Activated naive CD8-positive, alpha-beta T cell treated with anti-CD3 and anti-CD28 coated beads, Interleukin-2, amount 10 ng/mL, durations not matched to agents 7 days and 5 days (primary cell): ENCODE measurements around the gene TNK1. TPM values are rescaled to one million over a fixed set of nuclear protein-coding genes. Genes with fewer than 3 reads are reported as not detected.
"Not testable (repeated sequence)": the region's sequence is repeated elsewhere in the genome, so short reads cannot be mapped to it uniquely, and the experiment has no call there.

Source experiments
- ATAC-seq: fragments of 150-1000 bp; cut with Tn5 transposase; one replicate; pipeline ENCODE4 v1.10.0; 2021; ENCODE audit warnings: low read depth, moderate library complexity
- POLR2A ChIA-PET: fragments of 350-600 bp; sonication (Branson Sonifier 250); formaldehyde crosslinking; loops from one replicate; lab custom pipeline; 2021; ENCODE audit warnings: antibody characterized with exemption; lab: Charles Lee
- DNase-seq: peaks from one replicate; pipeline ENCODE4 v3.0.0; 2021
- H3K27ac Mint-ChIP-seq: one replicate; pipeline ENCODE4 v1.8.0; 2022; ENCODE audit warnings: mild to moderate bottlenecking, mixed read lengths
- H3K27me3 Mint-ChIP-seq: one replicate; pipeline ENCODE4 v1.8.0; 2022; ENCODE audit warnings: mild to moderate bottlenecking, moderate library complexity, mixed read lengths
- H3K36me3 Mint-ChIP-seq: one replicate; pipeline ENCODE4 v1.8.0; 2021; ENCODE audit warnings: mild to moderate bottlenecking, mixed read lengths
- H3K4me1 Mint-ChIP-seq: one replicate; pipeline ENCODE4 v1.8.0; 2021; ENCODE audit warnings: mixed read lengths
- H3K4me3 Mint-ChIP-seq: one replicate; pipeline ENCODE4 v1.8.0; 2022; ENCODE audit warnings: mild to moderate bottlenecking, moderate library complexity, mixed read lengths
- H3K9me3 Mint-ChIP-seq: one replicate; pipeline ENCODE4 v1.8.0; 2021; ENCODE audit warnings: mixed read lengths
- total RNA-seq, 2 experiments: library from RNA; stranded (reverse); gene quantifications; one replicate each; pipeline ENCODE4 v1.2.3, GENCODE V29; 2021

The TNK1 gene
- 1 to 10 TPM; 5.2 to 6.5 TPM for total RNA-seq

DNA sequence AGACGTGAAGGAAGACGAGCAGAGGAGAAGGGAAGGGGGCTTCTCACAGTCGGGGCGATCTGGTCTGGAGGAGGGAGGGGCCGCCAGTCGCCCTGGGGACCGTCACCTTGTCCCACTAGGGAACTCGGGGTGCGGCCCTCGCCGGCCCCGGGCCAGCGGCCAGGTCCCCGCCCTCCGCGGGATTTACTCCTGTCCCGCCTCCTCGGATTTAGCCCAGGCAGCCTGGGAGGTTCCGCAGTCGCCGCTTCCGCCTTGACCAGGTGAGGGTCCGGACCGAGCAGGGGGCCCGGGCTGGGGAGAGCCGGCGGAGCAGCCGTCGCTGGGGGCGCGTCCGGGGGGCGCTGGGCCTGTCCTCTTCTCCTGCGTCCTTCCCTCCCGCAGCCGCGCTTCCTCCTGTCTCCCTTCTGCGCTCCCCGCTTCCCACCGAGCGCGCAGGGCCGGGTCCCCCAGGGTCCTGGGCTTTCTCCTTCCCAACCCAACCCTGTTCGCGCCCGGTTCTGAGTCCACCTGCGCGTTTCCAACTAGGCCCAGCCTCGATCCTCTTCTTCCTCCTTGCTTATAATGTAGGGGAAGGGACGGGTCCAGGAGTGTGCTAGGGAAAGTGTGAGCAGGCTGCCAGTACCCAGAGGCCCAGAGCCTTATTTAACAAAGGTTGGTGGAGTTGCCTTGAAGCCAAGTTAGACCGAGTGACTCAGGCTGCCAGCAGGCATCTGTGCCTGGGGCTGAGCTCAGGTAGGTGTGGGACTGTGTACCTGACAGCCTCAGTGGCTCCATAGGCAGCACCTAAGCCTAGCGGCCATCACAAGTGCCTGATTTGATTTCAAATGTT, at the start of gene TNK1:
TSS of gene TNK1 (plus strand) at position 235 of the 829 bp plus-strand sequence. CDS start 1,838 bp downstream, outside the sequence.
- POLR2A ChIA-PET, result interaction anchor here (1.0 kb wide), 1 partner anchor 56 kb away, joined by 4 read pairs; no protein-coding TSS in a partner anchor
- Mint-ChIP-seq H3K27me3 (peaks cover 37% of the 10 kb centered on the region), H3K4me1 (peaks cover 11% of the 10 kb centered on the region), H3K27ac (no peak within 1 kb of the TSS), H3K36me3 (peaks cover 5% of the 10 kb centered on the region), H3K9me3 (peaks cover 5% of the 10 kb centered on the region), H3K4me3 (no peak within 1 kb of the TSS)
- DNase-seq (no peak), ATAC-seq (no peak)

DNA sequence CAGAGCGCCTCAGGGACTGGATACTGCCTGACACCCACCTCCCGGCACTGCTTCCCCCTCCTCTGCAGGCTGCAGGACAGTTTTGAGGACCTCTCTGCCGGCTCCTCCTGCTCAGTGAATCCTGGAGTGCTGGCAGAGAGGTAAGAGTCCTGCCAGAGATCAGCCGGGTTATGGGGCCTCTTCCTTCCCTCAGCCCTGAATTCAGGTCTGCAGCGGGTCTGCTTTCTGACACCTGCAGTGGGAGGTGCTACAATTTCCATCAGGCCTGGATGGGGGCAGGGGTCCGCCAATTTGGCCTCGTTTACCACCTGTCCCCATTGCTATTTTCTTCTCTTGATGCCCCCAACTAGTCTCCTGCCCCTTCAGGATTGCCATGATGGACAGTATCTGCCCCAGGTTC, 48.8 kb upstream of the TNK1 start:
- H3K27me3 Mint-ChIP-seq, result no peaks in the 10 kb centered on the region
- peak overlapping the region; percentile 91 for H3K27ac Mint-ChIP-seq
- H3K36me3 Mint-ChIP-seq, result peaks cover 7% of the 10 kb centered on the region
- POLR2A ChIA-PET, result no interaction called here
- DNase-seq (no peak), ATAC-seq (no peak)
- peak overlapping the region; percentile 71 for H3K4me3 Mint-ChIP-seq
- peaks cover 36% of the 10 kb centered on the region for H3K4me1 Mint-ChIP-seq
- H3K9me3 Mint-ChIP-seq, result no peaks in the 10 kb centered on the region

DNA sequence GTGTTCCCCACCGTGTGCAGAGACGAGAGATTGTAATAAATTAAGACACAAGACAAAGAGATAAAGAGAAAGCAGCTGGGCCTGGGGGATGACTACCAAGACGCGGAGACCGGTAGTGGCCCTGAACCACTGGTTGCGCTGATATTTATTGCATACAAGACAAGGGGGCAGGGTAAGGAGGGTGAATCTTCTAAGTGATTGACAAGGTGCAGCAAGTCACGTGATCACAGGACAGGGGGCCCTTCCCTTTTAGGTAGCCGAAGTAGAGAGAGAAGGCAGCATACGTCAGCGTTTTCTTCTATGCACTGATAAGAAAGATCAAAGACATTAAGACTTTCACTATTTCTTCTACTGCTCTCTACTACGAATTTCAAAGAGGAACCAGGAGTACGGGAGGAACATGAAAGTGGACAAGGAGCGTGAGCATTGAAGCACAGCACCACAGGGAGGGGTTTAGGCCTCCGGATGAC, 48.3 kb upstream of the TNK1 start:
- peaks cover 40% of the 10 kb centered on the region for H3K4me1 Mint-ChIP-seq
- H3K4me3 Mint-ChIP-seq, result peak overlapping the region; percentile 71
- H3K27me3 Mint-ChIP-seq, ATAC-seq, H3K9me3 Mint-ChIP-seq, POLR2A ChIA-PET: not testable (repeated sequence)
- peak overlapping the region; percentile 91 for H3K27ac Mint-ChIP-seq
- H3K36me3 Mint-ChIP-seq, result peaks cover 12% of the 10 kb centered on the region
- peak; percentile 55 for DNase-seq

DNA sequence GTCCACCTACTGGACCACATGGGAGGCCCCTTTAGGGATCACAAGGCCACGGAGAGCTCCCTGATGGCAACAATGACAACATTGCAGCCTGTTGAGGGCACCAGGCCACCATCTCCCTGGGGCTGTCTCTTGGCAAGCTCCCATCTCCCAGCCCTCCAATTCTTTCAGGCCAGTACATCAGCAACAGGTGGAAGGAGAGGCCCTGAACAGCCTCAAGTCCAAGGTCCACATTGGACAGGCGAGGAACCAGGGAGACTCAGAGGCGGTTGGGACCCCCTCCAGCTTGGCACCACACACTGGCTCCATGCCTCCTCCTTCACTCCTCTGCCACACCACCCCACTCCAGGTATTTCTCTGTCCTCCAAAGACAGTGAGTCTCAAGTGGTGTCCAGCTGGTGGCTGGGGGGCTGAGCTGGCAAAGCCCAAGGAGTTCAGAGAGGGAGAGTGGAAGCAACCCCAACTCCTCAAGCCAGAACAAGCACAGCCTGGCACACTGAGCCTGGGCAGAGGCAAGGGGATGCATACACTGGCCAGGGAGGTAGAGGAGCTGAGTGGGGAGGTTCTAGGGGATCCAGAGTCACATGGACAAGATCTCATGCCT, 45.9 kb upstream of the TNK1 start:
- H3K4me1 Mint-ChIP-seq, result peaks cover 40% of the 10 kb centered on the region
- peak overlapping the region; percentile 96 for H3K27ac Mint-ChIP-seq
- POLR2A ChIA-PET, result interaction anchor here (1.1 to 5.9 kb wide), 10 partner anchors 7 to 352 kb away, joined by 3 to 112 read pairs (median 20); partner anchors contain the start of genes GPS2, NEURL4, POLR2A and TP53
- ATAC-seq (no peak), DNase-seq (no peak)
- H3K9me3 Mint-ChIP-seq, result no peaks in the 10 kb centered on the region
- no peaks in the 10 kb centered on the region for H3K27me3 Mint-ChIP-seq
- H3K36me3 Mint-ChIP-seq, result peaks cover 20% of the 10 kb centered on the region
- H3K4me3 Mint-ChIP-seq, result peak overlapping the region; percentile 97

DNA sequence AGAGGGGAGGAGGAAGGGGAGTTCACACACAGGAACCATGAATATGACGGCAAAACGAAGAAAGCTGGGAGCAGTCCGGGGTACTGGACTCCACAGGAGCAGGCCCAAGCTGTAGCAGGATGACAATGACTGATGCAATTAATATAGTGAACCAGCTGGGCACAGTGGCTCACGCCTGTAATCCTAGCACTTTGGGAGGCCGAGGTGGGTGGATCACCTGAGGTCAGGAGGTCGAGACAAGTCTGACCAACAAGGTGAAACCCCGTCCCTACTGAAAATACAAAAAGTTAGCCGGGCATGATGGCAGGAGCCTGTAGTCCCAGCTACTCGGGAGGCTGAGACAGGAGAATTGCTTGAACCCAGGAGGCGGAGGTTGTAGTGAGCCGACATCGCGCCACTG, 45.1 kb upstream of the TNK1 start:
- POLR2A ChIA-PET, result interaction anchor here (0.6 to 5.9 kb wide), 30 partner anchors 8 to 351 kb away, joined by 3 to 112 read pairs (median 5); partner anchors contain the start of genes ACADVL, CTDNEP1, DLG4 and DVL2
- Mint-ChIP-seq H3K27ac (peak overlapping the region; percentile 96), H3K4me1 (peaks cover 42% of the 10 kb centered on the region), H3K4me3 (peak overlapping the region; percentile 97), H3K36me3 (peaks cover 22% of the 10 kb centered on the region)
- not testable (repeated sequence) for ATAC-seq, H3K9me3 Mint-ChIP-seq, DNase-seq, H3K27me3 Mint-ChIP-seq

DNA sequence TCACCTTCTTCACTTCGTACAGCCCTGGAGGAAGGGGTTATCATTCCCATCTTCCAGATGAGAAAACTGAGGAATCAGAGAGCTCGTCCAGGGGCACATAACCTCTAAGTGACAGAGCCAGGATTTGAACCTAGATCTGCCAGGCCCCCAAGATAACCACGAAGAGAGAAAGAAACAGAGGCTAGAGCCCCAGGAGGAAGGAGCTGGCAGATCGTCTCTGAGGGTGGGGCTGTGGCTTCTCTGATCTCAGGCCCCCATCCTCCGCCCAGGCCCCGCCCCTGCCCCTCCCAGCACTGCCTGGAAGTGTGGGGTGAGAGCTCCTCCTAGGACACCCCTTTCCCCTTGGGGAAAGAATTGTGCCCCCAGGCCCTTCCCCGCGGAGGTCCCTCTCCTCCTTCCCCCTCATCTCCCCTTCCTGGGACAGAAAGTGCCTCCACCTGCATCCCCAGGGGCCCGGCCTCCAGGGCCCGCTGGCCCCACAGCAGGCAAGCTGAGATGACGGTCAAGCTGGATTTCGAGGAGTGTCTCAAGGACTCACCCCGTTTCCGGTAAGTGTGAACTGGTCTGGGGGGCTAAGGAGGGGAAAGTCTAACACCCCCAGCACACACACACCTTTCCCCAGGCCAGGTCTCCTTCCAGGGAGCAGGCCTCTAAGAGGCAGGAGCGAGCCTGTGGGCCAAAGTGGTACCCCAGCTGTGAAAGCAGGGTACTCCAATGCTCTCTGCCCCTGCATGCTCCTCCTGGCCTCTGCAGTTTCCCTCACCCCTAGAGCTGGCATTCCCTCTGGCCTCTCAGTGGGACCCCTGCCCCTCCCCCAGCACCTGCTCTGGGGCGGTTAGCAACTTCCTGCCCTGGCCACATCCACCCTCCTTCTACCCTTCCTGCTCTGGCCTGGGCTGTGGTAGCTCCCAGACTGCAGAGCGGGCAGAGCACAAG, 44.4 kb upstream of the TNK1 start, which contains the start of gene ACAP1:
TSS of gene ACAP1 (plus strand) at position 290 of the 936 bp plus-strand sequence. CDS start at position 496, 206 bp downstream.
- Mint-ChIP-seq H3K4me1 (peaks cover 43% of the 10 kb centered on the region), H3K27ac (peak within 1 kb of the TSS; percentile 96), H3K4me3 (peak within 1 kb of the TSS; percentile 97), H3K36me3 (peaks cover 24% of the 10 kb centered on the region), H3K27me3 (no peaks in the 10 kb centered on the region), H3K9me3 (no peaks in the 10 kb centered on the region)
- POLR2A ChIA-PET, result interaction anchor here (0.5 to 5.9 kb wide), 41 partner anchors 8 to 1064 kb away, joined by 3 to 112 read pairs (median 4); partner anchors contain the start of genes ACADVL, CTDNEP1, DLG4 and DVL2
- peak; percentile 85 for DNase-seq
- peak; percentile 90 for ATAC-seq

DNA sequence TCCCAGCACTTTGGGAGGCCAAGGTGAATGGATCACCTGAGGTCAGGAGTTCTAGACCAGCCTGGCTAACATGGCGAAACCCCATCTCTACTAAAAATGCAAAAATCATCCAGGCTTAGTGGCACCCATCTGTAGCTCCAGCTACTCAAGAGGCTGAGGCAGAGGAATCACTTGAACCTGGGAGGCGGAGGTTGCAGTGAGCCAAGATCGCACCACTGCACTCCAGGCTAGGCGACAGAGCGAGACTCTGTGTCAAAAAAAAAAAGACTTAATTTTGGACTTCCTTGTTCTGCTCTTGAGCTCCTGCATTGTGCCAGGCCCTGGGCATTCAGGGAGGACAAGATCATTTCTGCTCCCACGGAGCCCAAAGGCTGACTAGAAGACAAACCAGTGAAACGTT, 43.3 kb upstream of the TNK1 start:
- H3K27me3 Mint-ChIP-seq, DNase-seq, H3K9me3 Mint-ChIP-seq, ATAC-seq: not testable (repeated sequence)
- H3K4me1 Mint-ChIP-seq, result peaks cover 41% of the 10 kb centered on the region
- H3K36me3 Mint-ChIP-seq, result peaks cover 25% of the 10 kb centered on the region
- peak overlapping the region; percentile 96 for H3K27ac Mint-ChIP-seq
- POLR2A ChIA-PET, result interaction anchor here (0.6 to 5.9 kb wide), 16 partner anchors 8 to 349 kb away, joined by 3 to 112 read pairs (median 11); partner anchors contain the start of genes FGF11, GPS2, NEURL4 and PHF23
- peak overlapping the region; percentile 97 for H3K4me3 Mint-ChIP-seq

DNA sequence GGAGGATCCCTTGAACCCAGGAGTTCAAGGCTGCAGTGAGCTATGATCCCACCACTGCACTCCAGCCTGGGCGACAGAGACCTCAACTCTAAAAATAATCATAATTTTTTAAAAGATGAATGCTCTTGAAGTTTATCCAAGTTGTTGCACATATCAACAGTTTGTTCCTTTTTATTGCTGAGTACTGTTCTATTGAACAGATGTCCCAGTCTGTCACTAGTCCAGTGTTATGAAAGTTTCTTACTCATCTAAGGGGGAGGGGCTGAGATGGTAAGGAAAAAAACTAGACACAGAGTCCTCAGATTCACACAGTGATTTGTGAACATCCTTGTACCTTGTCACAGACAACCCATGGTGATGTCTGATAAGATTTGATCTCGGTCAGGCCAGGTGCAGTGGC, 40.7 kb upstream of the TNK1 start:
- Mint-ChIP-seq H3K4me1 (peaks cover 40% of the 10 kb centered on the region), H3K27ac (peak overlapping the region; percentile 61), H3K27me3 (no peaks in the 10 kb centered on the region), H3K9me3 (no peaks in the 10 kb centered on the region), H3K4me3 (peak overlapping the region; percentile 29), H3K36me3 (peaks cover 33% of the 10 kb centered on the region)
- no peak for ATAC-seq
- no peak for DNase-seq
- POLR2A ChIA-PET, result interaction anchor here (5.9 kb wide), 1 partner anchor 9 kb away, joined by 112 read pairs; no protein-coding TSS in a partner anchor

DNA sequence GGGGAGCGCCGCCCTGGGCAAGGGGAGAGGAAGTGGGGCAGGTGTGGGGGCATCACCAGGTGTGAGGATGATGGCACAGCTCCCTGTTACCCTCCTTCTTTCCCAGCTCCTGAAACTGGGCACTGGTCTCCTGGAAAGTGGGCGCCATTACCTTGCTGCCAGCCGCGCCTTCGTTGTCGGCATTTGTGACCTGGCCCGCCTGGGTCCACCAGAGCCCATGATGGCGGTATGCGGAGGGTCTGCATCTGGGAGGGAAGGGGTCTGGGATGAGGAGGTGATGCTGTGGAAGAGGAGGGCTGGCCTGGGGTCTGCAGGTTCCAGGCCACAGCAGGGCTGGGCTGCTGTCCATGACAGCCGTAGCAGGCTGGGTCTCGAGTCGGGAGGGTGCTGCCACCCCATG, 39.0 kb upstream of the TNK1 start:
- Mint-ChIP-seq H3K36me3 (peaks cover 33% of the 10 kb centered on the region), H3K4me3 (no peak overlapping the region), H3K27ac (no peak overlapping the region), H3K9me3 (no peaks in the 10 kb centered on the region), H3K27me3 (no peaks in the 10 kb centered on the region), H3K4me1 (peaks cover 31% of the 10 kb centered on the region)
- POLR2A ChIA-PET, result interaction anchor here (0.7 kb wide), 1 partner anchor 8 kb away, joined by 5 read pairs; no protein-coding TSS in a partner anchor
- ATAC-seq, result no peak
- DNase-seq, result no peak

DNA sequence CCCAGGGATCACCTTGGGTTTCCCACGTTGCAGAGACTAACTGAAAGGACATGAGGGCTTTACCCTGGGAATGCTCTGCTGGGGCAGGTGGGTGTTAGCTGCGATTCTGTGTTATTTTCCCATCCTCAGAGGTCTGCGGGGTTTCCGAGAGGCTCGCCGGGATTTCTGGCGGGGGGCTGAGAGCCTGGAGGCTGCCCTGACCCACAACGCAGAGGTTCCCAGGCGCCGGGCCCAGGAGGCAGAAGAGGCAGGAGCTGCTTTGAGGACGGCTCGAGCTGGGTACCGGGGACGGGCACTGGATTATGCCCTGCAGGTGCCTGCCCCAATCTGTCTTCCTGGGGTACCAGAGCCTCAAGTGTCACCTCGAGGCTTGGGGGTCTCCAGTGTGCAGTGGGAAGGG, 37.6 kb upstream of the TNK1 start:
- POLR2A ChIA-PET, result interaction anchor here (1.1 to 3.7 kb wide), 4 partner anchors 14 to 41 kb away, joined by 5 to 19 read pairs (median 9); partner anchors contain the start of genes EIF5A and NEURL4
- no peak for DNase-seq
- Mint-ChIP-seq H3K9me3 (no peaks in the 10 kb centered on the region), H3K4me3 (no peak overlapping the region), H3K4me1 (peaks cover 25% of the 10 kb centered on the region), H3K27ac (no peak overlapping the region), H3K27me3 (no peaks in the 10 kb centered on the region), H3K36me3 (peaks cover 25% of the 10 kb centered on the region)
- no peak for ATAC-seq

DNA sequence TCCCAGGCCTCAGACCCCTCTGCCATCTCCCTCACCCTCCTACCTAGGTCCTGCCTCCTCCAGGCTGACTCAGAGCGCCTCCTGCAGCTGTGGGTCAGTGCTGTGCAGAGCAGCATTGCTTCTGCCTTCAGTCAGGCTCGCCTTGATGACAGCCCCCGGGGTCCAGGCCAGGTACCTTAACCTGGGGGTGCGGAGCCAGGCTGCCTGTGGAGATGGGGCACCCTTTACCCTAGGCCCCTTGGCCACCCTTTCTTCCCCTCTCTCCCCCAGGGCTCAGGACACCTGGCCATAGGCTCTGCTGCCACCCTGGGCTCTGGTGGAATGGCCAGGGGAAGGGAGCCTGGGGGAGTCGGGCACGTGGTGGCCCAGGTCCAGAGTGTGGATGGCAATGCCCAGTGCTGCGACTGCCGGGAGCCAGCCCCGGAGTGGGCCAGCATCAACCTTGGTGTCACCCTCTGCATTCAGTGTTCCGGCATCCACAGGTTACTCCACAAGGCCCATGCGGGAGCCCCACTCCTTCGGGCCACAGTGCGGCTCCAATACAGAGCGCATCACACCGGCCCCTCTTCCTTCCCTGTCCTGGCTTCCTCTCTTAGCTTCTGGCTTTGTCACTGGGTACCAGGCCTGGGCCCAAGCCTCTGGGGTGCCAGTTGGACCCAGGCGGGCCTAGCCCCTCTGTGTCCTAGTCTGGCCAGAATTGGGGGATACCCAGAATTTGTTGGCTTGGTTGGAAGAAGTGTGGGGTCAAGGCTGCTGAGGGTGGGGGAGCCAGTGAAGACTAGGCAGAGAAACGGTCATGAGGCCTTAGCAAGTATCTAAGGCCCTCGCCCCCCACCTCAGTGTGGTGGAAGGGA, 33.9 kb upstream of the TNK1 start:
- no peak for ATAC-seq
- H3K27me3 Mint-ChIP-seq, result no peaks in the 10 kb centered on the region
- H3K4me1 Mint-ChIP-seq, result peaks cover 25% of the 10 kb centered on the region
- peaks cover 22% of the 10 kb centered on the region for H3K36me3 Mint-ChIP-seq
- POLR2A ChIA-PET, result interaction anchor here (2.8 to 5.2 kb wide), 3 partner anchors 10 to 18 kb away, joined by 18 to 112 read pairs (median 22); partner anchors contain the start of genes ACAP1 and NEURL4
- no peak overlapping the region for H3K27ac Mint-ChIP-seq
- no peak for DNase-seq
- no peaks in the 10 kb centered on the region for H3K9me3 Mint-ChIP-seq
- no peak overlapping the region for H3K4me3 Mint-ChIP-seq
